Measurements from ENCODE around the gene PRKN.

Gene PRKN

GRCh38 chr6:162612613-162613012 lies 115.0 kb downstream of the PRKN start:
- no peak for TF ChIP-seq EZH2phosphoT487 (IDR thresholded peaks at IDR 0.05; ENCODE audit: low read depth)
- no peak for TF ChIP-seq CTCF (IDR thresholded peaks at IDR 0.05; ENCODE audit: low read depth, low read length)
- Histone ChIP-seq H2AFZ (ENCODE audit: low read depth, low read length) (no peak overlapping the region), H3K4me1 (ENCODE audit: low read length) (no peaks in the 10 kb centered on the region), H3K4me2 (ENCODE audit: low read length) (no peak overlapping the region), H3K4me3 (ENCODE audit: low read length) (no peak overlapping the region), H4K20me1 (ENCODE audit: insufficient read depth, low read length) (no peaks in the 10 kb centered on the region), H3K9me3 (ENCODE audit: insufficient read depth, low read length) (no peaks in the 10 kb centered on the region), H3K27ac (ENCODE audit: low read length) (no peak overlapping the region), H3K9ac (ENCODE audit: low read length) (no peak overlapping the region), H3K36me3 (replicated peaks; ENCODE audit: low read depth, low read length) (no peaks in the 10 kb centered on the region), H3K27me3 (ENCODE audit: low read depth, low read length) (no peaks in the 10 kb centered on the region), H3K79me2 (ENCODE audit: low read length) (no peaks in the 10 kb centered on the region)

- Histone ChIP-seq H3K79me2 (ENCODE audit: low read length) (no peaks in the 10 kb centered on the region), H2AFZ (ENCODE audit: low read depth, low read length) (no peak overlapping the region), H3K4me2 (ENCODE audit: low read length) (no peak overlapping the region), H3K9ac (ENCODE audit: low read length) (no peak overlapping the region), H3K9me3 (ENCODE audit: insufficient read depth, low read length) (no peaks in the 10 kb centered on the region), H3K27me3 (ENCODE audit: low read depth, low read length) (no peaks in the 10 kb centered on the region), H3K4me3 (ENCODE audit: low read length) (no peak overlapping the region), H4K20me1 (ENCODE audit: insufficient read depth, low read length) (no peaks in the 10 kb centered on the region), H3K27ac (ENCODE audit: low read length) (no peak overlapping the region), H3K36me3 (replicated peaks; ENCODE audit: low read depth, low read length) (no peaks in the 10 kb centered on the region), H3K4me1 (ENCODE audit: low read length) (no peaks in the 10 kb centered on the region)
- TF ChIP-seq EZH2phosphoT487 (IDR thresholded peaks at IDR 0.05; ENCODE audit: low read depth) (no peak), CTCF (IDR thresholded peaks at IDR 0.05; ENCODE audit: low read depth, low read length) (no peak)
Observed at GRCh38 chr6:162610351-162610750, 117.2 kb downstream of the PRKN start.

GRCh38 chr6:162605881-162606280 lies 121.7 kb downstream of the PRKN start:
- no peaks in the 10 kb centered on the region for H3K27me3 ChIP-seq (ENCODE audit: low read depth, low read length)

GRCh38 chr6:162603231-162604015 lies 124.1 kb downstream of the PRKN start:
- Histone ChIP-seq H3K4me1 (ENCODE audit: low read length) (no peaks in the 10 kb centered on the region), H2AFZ (ENCODE audit: low read depth, low read length) (no peak overlapping the region), H3K4me3 (ENCODE audit: low read length) (no peak overlapping the region), H3K79me2 (ENCODE audit: low read length) (no peaks in the 10 kb centered on the region), H3K27ac (ENCODE audit: low read length) (no peak overlapping the region), H3K36me3 (replicated peaks; ENCODE audit: low read depth, low read length) (no peaks in the 10 kb centered on the region), H3K9me3 (ENCODE audit: insufficient read depth, low read length) (no peaks in the 10 kb centered on the region), H3K4me2 (ENCODE audit: low read length) (no peak overlapping the region), H3K27me3 (ENCODE audit: low read depth, low read length) (no peaks in the 10 kb centered on the region), H3K9ac (ENCODE audit: low read length) (no peak overlapping the region), H4K20me1 (ENCODE audit: insufficient read depth, low read length) (no peaks in the 10 kb centered on the region)
- no peak for TF ChIP-seq EZH2phosphoT487 (IDR thresholded peaks at IDR 0.05; ENCODE audit: low read depth)
- TF ChIP-seq CTCF (IDR thresholded peaks at IDR 0.05; ENCODE audit: low read depth, low read length), result no peak

More at GRCh38 chr6:162605881-162606280, 121.7 kb downstream of the PRKN start:
- Histone ChIP-seq H4K20me1 (ENCODE audit: insufficient read depth, low read length) (no peaks in the 10 kb centered on the region), H2AFZ (ENCODE audit: low read depth, low read length) (no peak overlapping the region), H3K27ac (ENCODE audit: low read length) (no peak overlapping the region), H3K9ac (ENCODE audit: low read length) (no peak overlapping the region), H3K4me3 (ENCODE audit: low read length) (no peak overlapping the region), H3K9me3 (ENCODE audit: insufficient read depth, low read length) (no peaks in the 10 kb centered on the region), H3K79me2 (ENCODE audit: low read length) (no peaks in the 10 kb centered on the region), H3K4me1 (ENCODE audit: low read length) (no peaks in the 10 kb centered on the region), H3K4me2 (ENCODE audit: low read length) (no peak overlapping the region), H3K36me3 (replicated peaks; ENCODE audit: low read depth, low read length) (no peaks in the 10 kb centered on the region)
- TF ChIP-seq CTCF (IDR thresholded peaks at IDR 0.05; ENCODE audit: low read depth, low read length) (no peak), EZH2phosphoT487 (IDR thresholded peaks at IDR 0.05; ENCODE audit: low read depth) (no peak)

Measured in OCI-LY3 (cell line).